NT2/D1 (cell line): ENCODE measurements around the gene LRRC58.

Experiments
- SUZ12 ChIP-seq: IDR thresholded peaks from 2 replicates; pipeline ENCODE4 v1.6.1; 2011; ENCODE audit not compliant: insufficient read length, insufficient read depth; ENCODE audit errors: extremely low read depth
- YY1 ChIP-seq: IDR thresholded peaks from 2 replicates; pipeline ENCODE4 v1.6.1; 2011; ENCODE audit not compliant: insufficient read length, insufficient read depth
- ZNF274 ChIP-seq: IDR thresholded peaks from 2 replicates; pipeline ENCODE4 v1.6.1; 2011; ENCODE audit warnings: mild to moderate bottlenecking, low read depth, low read length

DNA sequence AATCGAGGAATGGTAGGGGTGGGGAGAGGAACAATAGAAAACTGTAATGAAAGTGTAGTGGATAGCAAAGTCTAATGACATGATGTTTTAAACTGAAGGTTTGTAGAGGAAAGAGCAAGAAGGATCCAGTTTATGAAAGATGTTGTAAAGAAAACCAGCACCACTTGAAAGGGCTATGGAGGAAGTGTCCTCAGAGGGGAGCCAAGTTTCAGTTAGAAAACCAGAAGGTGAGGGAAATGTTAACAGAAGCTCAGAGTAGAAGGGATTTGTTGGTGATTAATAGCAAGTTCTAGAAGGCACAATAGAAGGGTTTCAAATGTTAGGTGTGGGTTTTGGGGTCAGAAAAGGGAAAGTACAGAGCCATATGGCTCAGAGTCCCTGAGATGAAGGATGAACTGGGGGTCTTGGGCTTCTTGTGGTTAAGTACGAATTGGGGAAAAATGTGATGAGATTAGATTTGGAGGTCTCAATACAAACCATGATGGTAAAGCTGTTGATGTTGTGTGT lies 33.8 kb upstream of the LRRC58 start:
- TF ChIP-seq ZNF274 (no peak), YY1 (no peak), SUZ12 (no peak)
